Gastroesophageal sphincter (tissue), 4 donors: ENCODE results near the gene HIVEP3. TPM values are rescaled to one million over a fixed set of nuclear protein-coding genes. Genes with fewer than 3 reads are reported as not detected.

Source experiments
- ATAC-seq: fragments of 150-250 bp; one replicate; pipeline ENCODE4 v1.9.1; 2016; ENCODE audit warnings: mild to moderate bottlenecking, moderate library complexity
- H3K27ac ChIP-seq, 4 donors: fragments of 200-600 bp; sonication (generic) in 3 of 4; 1 replicate in 3 of 4; 2 replicates in 1 of 4; pipeline ENCODE4 v1.5.1; 2016 to 2019
- H3K27me3 ChIP-seq: fragments of 200-600 bp; sonication (generic); one replicate; pipeline ENCODE4 v1.5.1; 2019
- H3K36me3 ChIP-seq, 2 donors: fragments of 200-600 bp; sonication (generic); one replicate each; pipeline ENCODE4 v1.5.1; 2019; ENCODE audit warnings: control low read depth in 1 of 2
- H3K4me1 ChIP-seq, 3 donors: fragments of 200-600 bp; sonication (generic); 1 replicate in 2 of 3; 2 replicates in 1 of 3; pipeline ENCODE4 v1.5.1; 2016 to 2019; ENCODE audit warnings: control low read depth in 2 of 3
- H3K4me3 ChIP-seq, 2 donors: fragments of 200-600 bp; sonication (generic); one replicate each; pipeline ENCODE4 v1.5.1; 2019; ENCODE audit warnings: mild to moderate bottlenecking in 1 of 2, moderate library complexity in 1 of 2
- H3K9me3 ChIP-seq, 3 donors: fragments of 200-600 bp; sonication (generic); one replicate each; pipeline ENCODE4 v1.5.1; 2017 to 2019; ENCODE audit warnings: control low read depth in 2 of 3
- EP300 ChIP-seq: sonication (generic); formaldehyde crosslinking; IDR thresholded peaks from one replicate; pipeline ENCODE4 v1.6.1; 2017; ENCODE audit warnings: antibody characterized with exemption, mild to moderate bottlenecking
- POLR2A ChIP-seq, 2 donors: fragments of 450-650 bp; IDR thresholded peaks; one replicate each; pipeline ENCODE4 v1.6.1; 2017; ENCODE audit warnings: antibody characterized with exemption in 2 of 2, mild to moderate bottlenecking in 2 of 2, moderate library complexity in 1 of 2
- POLR2AphosphoS5 ChIP-seq: sonication (generic); formaldehyde crosslinking; IDR thresholded peaks from one replicate; pipeline ENCODE4 v1.6.1; 2017; ENCODE audit warnings: antibody characterized with exemption
- WGBS, 2 donors: methylation state at CpG; one replicate each; pipeline ENCODE4 v1.1.5; 2018; ENCODE audit warnings: low coverage in 1 of 2; 5-methylcytosine and 5-hydroxymethylcytosine counted together
- total RNA-seq, 4 donors: library from RNA; depleted of rRNA; stranded (reverse); fragments of >200 nt; gene quantifications; one replicate each; pipeline ENCODE4 v1.1.0, GENCODE V29; 2016
- TF ChIP-seq, protein P1 (sequence below), 4 experiments: fragments of 200-600 bp in 2 of 4; fragments of 450-650 bp in 2 of 4; sonication (generic) in 1 of 4; IDR thresholded peaks; one replicate each; pipeline ENCODE4 v1.5.1; 2017 to 2019; ENCODE audit warnings: antibody characterized with exemption in 4 of 4, mild to moderate bottlenecking in 2 of 4, moderate library complexity in 2 of 4

The HIVEP3 gene
- total RNA-seq, 4 donors from 2014 or later, result 1.9 to 3.8 (median 2.8) TPM

DNA sequence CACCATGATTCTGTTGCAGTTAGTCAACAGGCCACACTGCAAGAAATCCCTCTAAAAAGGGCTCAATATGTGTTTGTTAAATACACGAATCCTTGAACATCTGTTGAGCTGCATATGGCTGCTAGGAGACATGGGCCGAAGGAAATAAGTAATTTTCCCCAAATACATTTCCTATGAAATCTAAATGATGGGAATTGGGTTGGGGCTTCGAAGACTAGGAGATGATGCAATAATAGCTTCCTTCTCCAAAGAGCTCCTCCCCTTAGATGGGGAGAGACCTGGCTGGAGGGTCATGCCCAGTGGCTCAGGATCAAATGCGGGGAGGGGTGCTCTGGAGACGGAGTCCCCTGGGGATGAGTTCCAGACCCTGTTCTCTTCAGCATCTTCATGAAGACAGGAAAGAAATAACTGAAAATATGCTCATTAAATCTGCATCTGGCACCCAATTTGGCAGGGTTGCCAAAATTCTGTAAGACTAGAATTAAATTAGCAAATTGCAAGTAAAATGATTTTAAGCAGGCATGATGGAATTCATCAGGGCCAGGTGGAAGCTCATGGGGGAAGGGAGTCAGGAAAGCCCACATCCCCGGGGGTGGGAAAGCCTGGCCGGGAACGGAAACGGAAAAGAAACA is 269.2 kb downstream of the HIVEP3 start:
- no peak for TF ChIP-seq POLR2AphosphoS5
- TF ChIP-seq, protein P1, sequence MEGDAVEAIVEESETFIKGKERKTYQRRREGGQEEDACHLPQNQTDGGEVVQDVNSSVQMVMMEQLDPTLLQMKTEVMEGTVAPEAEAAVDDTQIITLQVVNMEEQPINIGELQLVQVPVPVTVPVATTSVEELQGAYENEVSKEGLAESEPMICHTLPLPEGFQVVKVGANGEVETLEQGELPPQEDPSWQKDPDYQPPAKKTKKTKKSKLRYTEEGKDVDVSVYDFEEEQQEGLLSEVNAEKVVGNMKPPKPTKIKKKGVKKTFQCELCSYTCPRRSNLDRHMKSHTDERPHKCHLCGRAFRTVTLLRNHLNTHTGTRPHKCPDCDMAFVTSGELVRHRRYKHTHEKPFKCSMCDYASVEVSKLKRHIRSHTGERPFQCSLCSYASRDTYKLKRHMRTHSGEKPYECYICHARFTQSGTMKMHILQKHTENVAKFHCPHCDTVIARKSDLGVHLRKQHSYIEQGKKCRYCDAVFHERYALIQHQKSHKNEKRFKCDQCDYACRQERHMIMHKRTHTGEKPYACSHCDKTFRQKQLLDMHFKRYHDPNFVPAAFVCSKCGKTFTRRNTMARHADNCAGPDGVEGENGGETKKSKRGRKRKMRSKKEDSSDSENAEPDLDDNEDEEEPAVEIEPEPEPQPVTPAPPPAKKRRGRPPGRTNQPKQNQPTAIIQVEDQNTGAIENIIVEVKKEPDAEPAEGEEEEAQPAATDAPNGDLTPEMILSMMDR (IDR thresholded peaks at IDR 0.05), result no peak
- TF ChIP-seq POLR2A (IDR thresholded peaks at IDR 0.05), result no peak
- Histone ChIP-seq H3K4me3 (no peak overlapping the region), H3K27me3 (peaks cover 4% of the 10 kb centered on the region), H3K4me1 (peaks cover 0 to 6% (median 0%) of the 10 kb centered on the region in 3 donors), H3K9me3 (no peaks in the 10 kb centered on the region), H3K27ac (no peak overlapping the region), H3K36me3 (no peaks in the 10 kb centered on the region)
- ATAC-seq, result no peak
- 30 to 65% methylated on average over 6 to 8 of the region's 9 CpGs for WGBS, 2 donors

DNA sequence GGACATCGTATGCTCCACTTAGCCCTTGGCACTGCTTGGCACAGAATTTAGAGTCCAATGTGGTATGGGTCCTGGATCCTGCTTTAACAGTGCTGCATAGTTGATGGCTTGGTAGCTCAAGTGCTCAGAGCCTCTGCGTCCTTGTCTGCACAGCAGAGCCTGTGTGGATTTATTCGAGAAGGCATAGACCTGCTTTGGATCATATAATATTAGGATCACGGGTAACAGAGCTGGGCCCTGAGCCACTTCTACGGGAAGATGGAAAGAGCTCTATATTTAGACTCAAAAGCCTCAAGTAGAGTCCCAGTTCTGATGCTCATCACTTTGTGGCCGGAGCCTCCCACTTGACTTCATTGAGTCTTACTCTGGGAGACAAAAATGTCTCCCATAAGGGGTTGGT is 269.9 kb downstream of the HIVEP3 start:
- peaks cover 4% of the 10 kb centered on the region for H3K27me3 ChIP-seq
- H3K4me3 ChIP-seq, result no peak overlapping the region
- no peaks in the 10 kb centered on the region for H3K9me3 ChIP-seq
- 80% methylated on average over 2 of the region's 6 CpGs; no CpG with 5 or more reads in 1 of the 2 donors for WGBS, 2 donors
- H3K27ac ChIP-seq, result no peak overlapping the region
- H3K36me3 ChIP-seq, result no peaks in the 10 kb centered on the region
- no peak for TF ChIP-seq EP300
- no peak for TF ChIP-seq POLR2A (IDR thresholded peaks at IDR 0.05)
- TF ChIP-seq, protein P1 (IDR thresholded peaks at IDR 0.05), result no peak
- TF ChIP-seq POLR2AphosphoS5, result no peak
- peaks cover 0 to 6% (median 0%) of the 10 kb centered on the region in 3 donors for H3K4me1 ChIP-seq
- ATAC-seq, result no peak

DNA sequence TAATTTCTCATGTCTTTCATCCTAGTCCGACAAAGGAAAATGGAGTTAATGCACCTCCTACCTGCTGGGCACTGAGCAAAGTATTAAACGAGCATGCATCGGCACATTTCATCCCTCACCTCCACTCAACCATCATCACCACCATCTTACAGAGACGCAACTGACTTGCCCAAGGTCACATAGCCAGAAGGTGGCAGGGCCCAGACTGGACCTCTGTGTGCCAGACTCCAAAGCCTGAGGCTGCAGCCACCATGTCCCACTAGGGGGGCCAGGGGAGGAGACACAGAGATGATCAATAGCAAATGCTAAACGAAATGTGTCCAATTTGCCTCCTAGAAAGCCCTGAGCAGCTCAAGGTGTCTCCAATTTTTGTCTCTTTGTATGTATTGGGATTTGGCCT is 270.5 kb downstream of the HIVEP3 start:
- no peak overlapping the region for H3K4me3 ChIP-seq
- H3K9me3 ChIP-seq, result no peaks in the 10 kb centered on the region
- ATAC-seq, result no peak
- H3K4me1 ChIP-seq, result peaks cover 0 to 6% (median 0%) of the 10 kb centered on the region in 3 donors
- WGBS, 2 donors, result 100% methylated on average over 2 to 3 of the region's 5 CpGs
- no peaks in the 10 kb centered on the region for H3K36me3 ChIP-seq
- H3K27ac ChIP-seq, result no peak overlapping the region
- H3K27me3 ChIP-seq, result peaks cover 4% of the 10 kb centered on the region
- TF ChIP-seq POLR2AphosphoS5 (no peak), POLR2A (IDR thresholded peaks at IDR 0.05) (no peak), EP300 (no peak)
- TF ChIP-seq, protein P1 (IDR thresholded peaks at IDR 0.05), result no peak

DNA sequence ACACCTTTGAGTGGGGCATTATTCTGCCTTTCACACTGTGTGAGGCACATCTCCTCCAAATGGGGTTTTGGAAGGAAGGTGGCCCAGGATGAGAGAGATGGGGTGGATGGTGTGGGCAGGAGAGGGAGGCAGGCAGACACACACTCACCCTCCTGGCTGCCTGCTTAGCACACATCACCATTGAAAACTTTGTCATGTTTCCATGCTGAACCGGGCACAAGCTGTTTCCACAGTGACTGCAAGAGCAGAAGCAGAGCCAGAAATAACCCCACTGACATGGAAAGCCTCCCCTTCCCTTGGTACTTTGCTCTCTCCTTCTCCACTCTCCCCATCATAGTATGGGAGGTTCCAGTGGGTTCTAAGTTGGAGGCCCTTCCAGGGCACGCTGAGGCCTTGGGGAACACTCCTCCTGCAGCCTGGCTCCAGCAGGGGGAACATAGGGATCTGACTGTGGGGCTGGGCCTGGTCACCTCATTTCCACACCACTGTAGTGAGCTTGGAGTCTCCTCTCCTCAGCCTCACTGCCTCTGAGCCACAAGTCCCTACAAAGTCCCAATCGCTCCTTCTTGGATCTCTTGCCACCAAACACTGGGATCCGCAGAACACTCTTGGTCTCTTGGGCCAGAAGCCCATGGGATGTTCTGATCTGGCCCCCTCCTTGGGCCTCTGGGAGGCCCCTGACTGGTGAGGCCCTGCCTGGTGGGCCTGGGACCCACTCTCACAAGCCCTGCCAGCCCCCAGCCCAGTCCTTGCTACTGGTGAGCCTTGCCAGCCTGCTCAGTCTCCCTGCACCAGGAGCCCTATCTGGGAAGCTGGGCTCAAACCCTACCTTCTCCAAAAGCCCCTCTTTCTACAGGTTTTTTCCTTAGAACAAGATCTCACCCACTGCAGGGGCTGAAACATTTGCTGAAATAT is 271.2 kb downstream of the HIVEP3 start:
- ATAC-seq, result no peak
- 40 to 86% methylated on average over 1 of the region's 4 CpGs for WGBS, 2 donors
- no peak for TF ChIP-seq EP300
- TF ChIP-seq POLR2AphosphoS5, result no peak
- no peak for TF ChIP-seq POLR2A (IDR thresholded peaks at IDR 0.05)
- TF ChIP-seq, protein P1 (IDR thresholded peaks at IDR 0.05), result no peak

More for the DNA sequence above, 271.2 kb downstream of the HIVEP3 start:
- H3K4me3 ChIP-seq, result no peak overlapping the region
- no peaks in the 10 kb centered on the region for H3K36me3 ChIP-seq
- H3K27ac ChIP-seq, result no peak overlapping the region
- no peaks in the 10 kb centered on the region for H3K9me3 ChIP-seq
- H3K4me1 ChIP-seq, result peaks cover 0 to 6% (median 0%) of the 10 kb centered on the region in 3 donors
- H3K27me3 ChIP-seq, result peaks cover 4% of the 10 kb centered on the region
